Measurements from ENCODE around the gene TRPV3. TPM values are rescaled to one million over a fixed set of nuclear protein-coding genes. Genes with fewer than 3 reads are reported as not detected.

TRPV3 gene
- total and polyA plus RNA-seq, 2 of the 13 experiments (the other 11 are each of a cell fraction or from before 2014, with no cell fraction given) = 0.90 to 1.0 TPM

DNA sequence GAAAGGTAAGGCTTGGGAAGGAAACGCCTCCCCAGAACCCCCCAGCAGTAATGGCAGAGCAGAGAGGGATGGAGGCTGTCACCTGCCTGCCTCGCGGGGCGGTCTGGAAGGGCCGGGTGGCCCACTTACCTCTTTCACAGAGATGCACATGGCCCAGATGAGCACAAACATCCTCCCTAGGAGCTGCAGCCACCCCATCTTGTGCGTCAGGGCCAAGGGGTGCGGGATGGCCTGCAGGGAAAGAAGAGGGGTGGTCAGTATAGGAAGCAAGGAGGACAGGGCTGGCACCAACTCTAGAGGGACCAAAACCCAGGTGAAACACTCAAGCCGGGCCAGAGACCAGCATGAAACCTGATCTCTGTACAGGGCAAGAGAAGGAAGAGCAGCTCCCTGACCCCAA is 29.7 kb downstream of the TRPV3 start:
- H3K27me3 ChIP-seq (ENCODE audit: control insufficient read depth in 1 of 2, insufficient read depth in 2 of 2, low read length in 2 of 2) = no peaks in the 10 kb centered on the region
- intact Hi-C loops (cut with micrococcal nuclease; ENCODE audit: unreplicated experiment) = no loop called here
- in situ Hi-C loops (cut with HindIII; ENCODE audit: extremely low pct_ligation_motif_present, low pct_unique_long_range_greater_than_20kb) = no loop called here
- ATAC-seq (no peak), DNase-seq (ENCODE audit: low spot score) (no peak), FAIRE-seq (no peak)
- H4K20me1 ChIP-seq (ENCODE audit: insufficient read depth, low read length) = no peaks in the 10 kb centered on the region
- ChIA-PET CTCF (ENCODE audit: low intra/inter-chr PET ratio, low total read pairs) (no interaction called here), POLR2A (no interaction called here)
- WGBS (ENCODE audit: low lambda C conversion rate) = 74% methylated on average over 6 of the region's 8 CpGs
- H2AFZ ChIP-seq (ENCODE audit: low read length) = no peak overlapping the region
- H3K4me1 ChIP-seq (ENCODE audit: insufficient read depth, low read length) = peaks cover 34% of the 10 kb centered on the region
- H3K79me2 ChIP-seq (ENCODE audit: insufficient read depth, low read length) = no peaks in the 10 kb centered on the region
- BruUV-seq (replicated peaks) = no TSS peak
- TF ChIP-seq SRF (IDR thresholded peaks at IDR 0.05; ENCODE audit: low read depth, low read length) = no peak
- no peak for TF ChIP-seq BORCS8-MEF2B (CRISPR knock-in tag; IDR thresholded peaks at IDR 0.05)
- no peak for TF ChIP-seq ZNF235 (CRISPR knock-in tag; IDR thresholded peaks at IDR 0.05; ENCODE audit: borderline replicate concordance)
- no peak for TF ChIP-seq ZNF552 (CRISPR knock-in tag; IDR thresholded peaks at IDR 0.05; ENCODE audit: borderline replicate concordance)
- TF ChIP-seq NR3C1 (CRISPR knock-in tag; IDR thresholded peaks at IDR 0.05) = no peak
- TF ChIP-seq, protein P1, sequence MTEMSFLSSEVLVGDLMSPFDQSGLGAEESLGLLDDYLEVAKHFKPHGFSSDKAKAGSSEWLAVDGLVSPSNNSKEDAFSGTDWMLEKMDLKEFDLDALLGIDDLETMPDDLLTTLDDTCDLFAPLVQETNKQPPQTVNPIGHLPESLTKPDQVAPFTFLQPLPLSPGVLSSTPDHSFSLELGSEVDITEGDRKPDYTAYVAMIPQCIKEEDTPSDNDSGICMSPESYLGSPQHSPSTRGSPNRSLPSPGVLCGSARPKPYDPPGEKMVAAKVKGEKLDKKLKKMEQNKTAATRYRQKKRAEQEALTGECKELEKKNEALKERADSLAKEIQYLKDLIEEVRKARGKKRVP (CRISPR knock-in tag; IDR thresholded peaks at IDR 0.05) = no peak
- no peak for TF ChIP-seq ZNF800 (CRISPR knock-in tag; IDR thresholded peaks at IDR 0.05)
- TF ChIP-seq NONO (IDR thresholded peaks at IDR 0.05) = no peak
- no peak for TF ChIP-seq NONO (CRISPR knock-in tag; conservative IDR thresholded peaks at IDR 0.05)
- no peak for TF ChIP-seq ZNF703 (CRISPR knock-in tag; IDR thresholded peaks at IDR 0.05; ENCODE audit: borderline replicate concordance)
- no peak for TF ChIP-seq ZFP37 (CRISPR knock-in tag; IDR thresholded peaks at IDR 0.05; ENCODE audit: borderline replicate concordance)
- TF ChIP-seq, protein P2, sequence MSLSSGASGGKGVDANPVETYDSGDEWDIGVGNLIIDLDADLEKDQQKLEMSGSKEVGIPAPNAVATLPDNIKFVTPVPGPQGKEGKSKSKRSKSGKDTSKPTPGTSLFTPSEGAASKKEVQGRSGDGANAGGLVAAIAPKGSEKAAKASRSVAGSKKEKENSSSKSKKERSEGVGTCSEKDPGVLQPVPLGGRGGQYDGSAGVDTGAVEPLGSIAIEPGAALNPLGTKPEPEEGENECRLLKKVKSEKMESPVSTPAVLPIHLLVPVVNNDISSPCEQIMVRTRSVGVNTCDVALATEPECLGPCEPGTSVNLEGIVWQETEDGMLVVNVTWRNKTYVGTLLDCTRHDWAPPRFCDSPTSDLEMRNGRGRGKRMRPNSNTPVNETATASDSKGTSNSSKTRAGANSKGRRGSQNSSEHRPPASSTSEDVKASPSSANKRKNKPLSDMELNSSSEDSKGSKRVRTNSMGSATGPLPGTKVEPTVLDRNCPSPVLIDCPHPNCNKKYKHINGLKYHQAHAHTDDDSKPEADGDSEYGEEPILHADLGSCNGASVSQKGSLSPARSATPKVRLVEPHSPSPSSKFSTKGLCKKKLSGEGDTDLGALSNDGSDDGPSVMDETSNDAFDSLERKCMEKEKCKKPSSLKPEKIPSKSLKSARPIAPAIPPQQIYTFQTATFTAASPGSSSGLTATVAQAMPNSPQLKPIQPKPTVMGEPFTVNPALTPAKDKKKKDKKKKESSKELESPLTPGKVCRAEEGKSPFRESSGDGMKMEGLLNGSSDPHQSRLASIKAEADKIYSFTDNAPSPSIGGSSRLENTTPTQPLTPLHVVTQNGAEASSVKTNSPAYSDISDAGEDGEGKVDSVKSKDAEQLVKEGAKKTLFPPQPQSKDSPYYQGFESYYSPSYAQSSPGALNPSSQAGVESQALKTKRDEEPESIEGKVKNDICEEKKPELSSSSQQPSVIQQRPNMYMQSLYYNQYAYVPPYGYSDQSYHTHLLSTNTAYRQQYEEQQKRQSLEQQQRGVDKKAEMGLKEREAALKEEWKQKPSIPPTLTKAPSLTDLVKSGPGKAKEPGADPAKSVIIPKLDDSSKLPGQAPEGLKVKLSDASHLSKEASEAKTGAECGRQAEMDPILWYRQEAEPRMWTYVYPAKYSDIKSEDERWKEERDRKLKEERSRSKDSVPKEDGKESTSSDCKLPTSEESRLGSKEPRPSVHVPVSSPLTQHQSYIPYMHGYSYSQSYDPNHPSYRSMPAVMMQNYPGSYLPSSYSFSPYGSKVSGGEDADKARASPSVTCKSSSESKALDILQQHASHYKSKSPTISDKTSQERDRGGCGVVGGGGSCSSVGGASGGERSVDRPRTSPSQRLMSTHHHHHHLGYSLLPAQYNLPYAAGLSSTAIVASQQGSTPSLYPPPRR (CRISPR knock-in tag; IDR thresholded peaks at IDR 0.05; ENCODE audit: borderline replicate concordance) = no peak
- TF ChIP-seq POLR2AphosphoS2 (IDR thresholded peaks at IDR 0.05; ENCODE audit: low read depth, low read length) = no peak
- no peak for TF ChIP-seq ZNF484 (CRISPR knock-in tag; IDR thresholded peaks at IDR 0.05; ENCODE audit: borderline replicate concordance, low read depth)
- TF ChIP-seq PTBP1 (IDR thresholded peaks at IDR 0.05; ENCODE audit: low read depth, low read length, poor library complexity, severe bottlenecking) = no peak
- TF ChIP-seq REL (CRISPR knock-in tag; conservative IDR thresholded peaks at IDR 0.05) = no peak
- TF ChIP-seq ZFAT (CRISPR knock-in tag; conservative IDR thresholded peaks at IDR 0.05) = no peak
- no peaks in the 10 kb centered on the region for H3K36me3 ChIP-seq (replicated peaks in 1 of 2; ENCODE audit: control insufficient read depth in 1 of 2, insufficient read depth in 2 of 2, low read length in 2 of 2)
- H3K9me3 ChIP-seq (ENCODE audit: low read length) = no peaks in the 10 kb centered on the region
- H3K9ac ChIP-seq (ENCODE audit: insufficient read depth, low read depth, low read length) = no peak overlapping the region
- no peak overlapping the region for H3K27ac ChIP-seq (ENCODE audit: extremely low read length, insufficient read depth, low read length)
- no peak overlapping the region for H3K4me2 ChIP-seq (ENCODE audit: low read depth, low read length)
- H3K4me3 ChIP-seq (replicated peaks in 1 of 3; ENCODE audit: insufficient read depth in 1 of 3, low read depth in 2 of 3, low read length in 3 of 3) = no peak overlapping the region
